Measurements from ENCODE around the gene LSS.
A peak's percentile ranks its signal among the peaks of the same experiment; 100 is the strongest.

LSS gene

GRCh38 chr21:46207006-46207919 lies 21.3 kb downstream of the LSS start:
- TF ChIP-seq GATA2 (IDR thresholded peaks at IDR 0.05; ENCODE audit: low read depth, low read length) (no peak), GATA3 (IDR thresholded peaks at IDR 0.05; ENCODE audit: low read depth, low read length) (no peak)

GRCh38 chr21:46206163-46207005 lies 22.2 kb downstream of the LSS start:
- no peak for TF ChIP-seq GATA3 (IDR thresholded peaks at IDR 0.05; ENCODE audit: low read depth, low read length)
- no peak for TF ChIP-seq GATA2 (IDR thresholded peaks at IDR 0.05; ENCODE audit: low read depth, low read length)

GRCh38 chr21:46205766-46206162 lies 22.8 kb downstream of the LSS start:
- no peak for TF ChIP-seq GATA2 (IDR thresholded peaks at IDR 0.05; ENCODE audit: low read depth, low read length)
- TF ChIP-seq GATA3 (IDR thresholded peaks at IDR 0.05; ENCODE audit: low read depth, low read length) = no peak

- no peak for TF ChIP-seq GATA2 (IDR thresholded peaks at IDR 0.05; ENCODE audit: low read depth, low read length)
- TF ChIP-seq GATA3 (IDR thresholded peaks at IDR 0.05; ENCODE audit: low read depth, low read length) = no peak
Measured at GRCh38 chr21:46205166-46205565, 23.4 kb downstream of the LSS start.

GRCh38 chr21:46203203-46203600 lies 25.4 kb downstream of the LSS start:
- TF ChIP-seq GATA3 (IDR thresholded peaks at IDR 0.05; ENCODE audit: low read depth, low read length) (no peak), GATA2 (IDR thresholded peaks at IDR 0.05; ENCODE audit: low read depth, low read length) (no peak)

- no peak for TF ChIP-seq GATA3 (IDR thresholded peaks at IDR 0.05; ENCODE audit: low read depth, low read length)
- no peak for TF ChIP-seq GATA2 (IDR thresholded peaks at IDR 0.05; ENCODE audit: low read depth, low read length)
Measured at GRCh38 chr21:46202592-46203202, 25.9 kb downstream of the LSS start.

GRCh38 chr21:46199436-46200373 lies 28.9 kb downstream of the LSS start:
- TF ChIP-seq GATA3 (IDR thresholded peaks at IDR 0.05; ENCODE audit: low read depth, low read length) (no peak), GATA2 (IDR thresholded peaks at IDR 0.05; ENCODE audit: low read depth, low read length) (no peak)

GRCh38 chr21:46196733-46197132 lies 31.8 kb downstream of the LSS start:
- TF ChIP-seq GATA3 (IDR thresholded peaks at IDR 0.05; ENCODE audit: low read depth, low read length) = no peak
- TF ChIP-seq GATA2 (IDR thresholded peaks at IDR 0.05; ENCODE audit: low read depth, low read length) = no peak

- TF ChIP-seq GATA2 (IDR thresholded peaks at IDR 0.05; ENCODE audit: low read depth, low read length) (no peak), GATA3 (IDR thresholded peaks at IDR 0.05; ENCODE audit: low read depth, low read length) (no peak)
Measured at GRCh38 chr21:46195595-46196195, 32.9 kb downstream of the LSS start.

GRCh38 chr21:46194374-46195334 lies 33.9 kb downstream of the LSS start:
- TF ChIP-seq GATA2 (IDR thresholded peaks at IDR 0.05; ENCODE audit: low read depth, low read length) (peak; percentile 72), GATA3 (IDR thresholded peaks at IDR 0.05; ENCODE audit: low read depth, low read length) (no peak)

GRCh38 chr21:46193829-46194373 lies 34.7 kb downstream of the LSS start:
- no peak for TF ChIP-seq GATA2 (IDR thresholded peaks at IDR 0.05; ENCODE audit: low read depth, low read length)
- TF ChIP-seq GATA3 (IDR thresholded peaks at IDR 0.05; ENCODE audit: low read depth, low read length) = no peak

Measured in SH-SY5Y (cell line).